ENCODE measurements around the gene DEFB132.

DNA sequence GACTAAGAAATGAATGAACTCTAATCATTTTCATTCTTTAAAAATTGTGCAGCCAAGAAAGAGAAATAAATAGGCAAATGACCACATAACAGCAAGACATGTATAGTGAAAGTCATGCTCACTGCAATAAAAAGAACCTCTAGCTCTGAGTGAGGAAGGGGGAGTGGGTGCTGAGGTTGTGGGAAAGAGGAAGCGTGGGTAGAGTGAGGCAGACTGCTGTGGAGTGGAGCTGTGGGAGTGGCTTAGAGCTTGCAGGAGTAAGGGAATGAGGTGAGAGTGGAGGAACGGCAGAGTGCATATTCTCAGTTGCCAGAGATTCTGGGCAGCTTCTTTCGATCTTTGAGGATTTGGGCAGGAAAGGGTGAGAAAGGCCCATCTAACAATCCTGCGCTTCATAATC is 20.0 kb upstream of the DEFB132 start:
- TF ChIP-seq, protein P1, sequence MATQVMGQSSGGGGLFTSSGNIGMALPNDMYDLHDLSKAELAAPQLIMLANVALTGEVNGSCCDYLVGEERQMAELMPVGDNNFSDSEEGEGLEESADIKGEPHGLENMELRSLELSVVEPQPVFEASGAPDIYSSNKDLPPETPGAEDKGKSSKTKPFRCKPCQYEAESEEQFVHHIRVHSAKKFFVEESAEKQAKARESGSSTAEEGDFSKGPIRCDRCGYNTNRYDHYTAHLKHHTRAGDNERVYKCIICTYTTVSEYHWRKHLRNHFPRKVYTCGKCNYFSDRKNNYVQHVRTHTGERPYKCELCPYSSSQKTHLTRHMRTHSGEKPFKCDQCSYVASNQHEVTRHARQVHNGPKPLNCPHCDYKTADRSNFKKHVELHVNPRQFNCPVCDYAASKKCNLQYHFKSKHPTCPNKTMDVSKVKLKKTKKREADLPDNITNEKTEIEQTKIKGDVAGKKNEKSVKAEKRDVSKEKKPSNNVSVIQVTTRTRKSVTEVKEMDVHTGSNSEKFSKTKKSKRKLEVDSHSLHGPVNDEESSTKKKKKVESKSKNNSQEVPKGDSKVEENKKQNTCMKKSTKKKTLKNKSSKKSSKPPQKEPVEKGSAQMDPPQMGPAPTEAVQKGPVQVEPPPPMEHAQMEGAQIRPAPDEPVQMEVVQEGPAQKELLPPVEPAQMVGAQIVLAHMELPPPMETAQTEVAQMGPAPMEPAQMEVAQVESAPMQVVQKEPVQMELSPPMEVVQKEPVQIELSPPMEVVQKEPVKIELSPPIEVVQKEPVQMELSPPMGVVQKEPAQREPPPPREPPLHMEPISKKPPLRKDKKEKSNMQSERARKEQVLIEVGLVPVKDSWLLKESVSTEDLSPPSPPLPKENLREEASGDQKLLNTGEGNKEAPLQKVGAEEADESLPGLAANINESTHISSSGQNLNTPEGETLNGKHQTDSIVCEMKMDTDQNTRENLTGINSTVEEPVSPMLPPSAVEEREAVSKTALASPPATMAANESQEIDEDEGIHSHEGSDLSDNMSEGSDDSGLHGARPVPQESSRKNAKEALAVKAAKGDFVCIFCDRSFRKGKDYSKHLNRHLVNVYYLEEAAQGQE (IDR thresholded peaks at IDR 0.05; ENCODE audit: low read depth, low read length): no peak
- TF ChIP-seq TCF12 (IDR thresholded peaks at IDR 0.05) (no peak), SMC3 (IDR thresholded peaks at IDR 0.05; ENCODE audit: low read depth, low read length) (no peak), FOSL2 (IDR thresholded peaks at IDR 0.05; ENCODE audit: borderline replicate concordance, low read depth) (no peak), YY1 (IDR thresholded peaks at IDR 0.05; ENCODE audit: low read depth) (no peak), POLR2AphosphoS5 (IDR thresholded peaks at IDR 0.05; ENCODE audit: low read depth, low read length) (no peak)
- TF ChIP-seq, protein P2, sequence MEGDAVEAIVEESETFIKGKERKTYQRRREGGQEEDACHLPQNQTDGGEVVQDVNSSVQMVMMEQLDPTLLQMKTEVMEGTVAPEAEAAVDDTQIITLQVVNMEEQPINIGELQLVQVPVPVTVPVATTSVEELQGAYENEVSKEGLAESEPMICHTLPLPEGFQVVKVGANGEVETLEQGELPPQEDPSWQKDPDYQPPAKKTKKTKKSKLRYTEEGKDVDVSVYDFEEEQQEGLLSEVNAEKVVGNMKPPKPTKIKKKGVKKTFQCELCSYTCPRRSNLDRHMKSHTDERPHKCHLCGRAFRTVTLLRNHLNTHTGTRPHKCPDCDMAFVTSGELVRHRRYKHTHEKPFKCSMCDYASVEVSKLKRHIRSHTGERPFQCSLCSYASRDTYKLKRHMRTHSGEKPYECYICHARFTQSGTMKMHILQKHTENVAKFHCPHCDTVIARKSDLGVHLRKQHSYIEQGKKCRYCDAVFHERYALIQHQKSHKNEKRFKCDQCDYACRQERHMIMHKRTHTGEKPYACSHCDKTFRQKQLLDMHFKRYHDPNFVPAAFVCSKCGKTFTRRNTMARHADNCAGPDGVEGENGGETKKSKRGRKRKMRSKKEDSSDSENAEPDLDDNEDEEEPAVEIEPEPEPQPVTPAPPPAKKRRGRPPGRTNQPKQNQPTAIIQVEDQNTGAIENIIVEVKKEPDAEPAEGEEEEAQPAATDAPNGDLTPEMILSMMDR (IDR thresholded peaks at IDR 0.05): no peak
- TF ChIP-seq, protein P3, sequence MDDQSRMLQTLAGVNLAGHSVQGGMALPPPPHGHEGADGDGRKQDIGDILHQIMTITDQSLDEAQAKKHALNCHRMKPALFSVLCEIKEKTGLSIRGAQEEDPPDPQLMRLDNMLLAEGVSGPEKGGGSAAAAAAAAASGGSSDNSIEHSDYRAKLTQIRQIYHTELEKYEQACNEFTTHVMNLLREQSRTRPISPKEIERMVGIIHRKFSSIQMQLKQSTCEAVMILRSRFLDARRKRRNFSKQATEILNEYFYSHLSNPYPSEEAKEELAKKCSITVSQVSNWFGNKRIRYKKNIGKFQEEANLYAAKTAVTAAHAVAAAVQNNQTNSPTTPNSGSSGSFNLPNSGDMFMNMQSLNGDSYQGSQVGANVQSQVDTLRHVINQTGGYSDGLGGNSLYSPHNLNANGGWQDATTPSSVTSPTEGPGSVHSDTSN (IDR thresholded peaks at IDR 0.05): no peak
- TF ChIP-seq, protein P4, sequence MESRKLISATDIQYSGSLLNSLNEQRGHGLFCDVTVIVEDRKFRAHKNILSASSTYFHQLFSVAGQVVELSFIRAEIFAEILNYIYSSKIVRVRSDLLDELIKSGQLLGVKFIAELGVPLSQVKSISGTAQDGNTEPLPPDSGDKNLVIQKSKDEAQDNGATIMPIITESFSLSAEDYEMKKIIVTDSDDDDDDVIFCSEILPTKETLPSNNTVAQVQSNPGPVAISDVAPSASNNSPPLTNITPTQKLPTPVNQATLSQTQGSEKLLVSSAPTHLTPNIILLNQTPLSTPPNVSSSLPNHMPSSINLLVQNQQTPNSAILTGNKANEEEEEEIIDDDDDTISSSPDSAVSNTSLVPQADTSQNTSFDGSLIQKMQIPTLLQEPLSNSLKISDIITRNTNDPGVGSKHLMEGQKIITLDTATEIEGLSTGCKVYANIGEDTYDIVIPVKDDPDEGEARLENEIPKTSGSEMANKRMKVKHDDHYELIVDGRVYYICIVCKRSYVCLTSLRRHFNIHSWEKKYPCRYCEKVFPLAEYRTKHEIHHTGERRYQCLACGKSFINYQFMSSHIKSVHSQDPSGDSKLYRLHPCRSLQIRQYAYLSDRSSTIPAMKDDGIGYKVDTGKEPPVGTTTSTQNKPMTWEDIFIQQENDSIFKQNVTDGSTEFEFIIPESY (IDR thresholded peaks at IDR 0.05; ENCODE audit: borderline replicate concordance, low read depth): no peak
